Common myeloid progenitor, CD34-positive (primary cell): ENCODE results near the gene DLAT. TPM values are rescaled to one million over a fixed set of nuclear protein-coding genes. Genes with fewer than 3 reads are reported as not detected.

Experiments
- CTCF ChIA-PET: fragments of 350-600 bp; sonication (Branson Sonifier 250); formaldehyde crosslinking; loops from one replicate; lab custom pipeline; 2021; ENCODE audit warnings: antibody characterized with exemption; lab: Charles Lee
- POLR2A ChIA-PET: fragments of 350-600 bp; sonication (Branson Sonifier 250); formaldehyde crosslinking; loops from one replicate; lab custom pipeline; 2021; ENCODE audit warnings: antibody characterized with exemption; lab: Charles Lee
- DNase-seq, 3 donors: peaks; one replicate each; pipeline versions ENCODE4 v3.0.0 to v3.0.0-alpha.2; 2013
- H3K27ac ChIP-seq, 2 experiments: 1 replicate in 1 of 2; 2 replicates in 1 of 2; pipeline ENCODE4 v1.7.0; 2013; ENCODE audit warnings: inconsistent platforms in 2 of 2, low read length in 2 of 2, mild to moderate bottlenecking in 2 of 2, low read depth in 1 of 2, moderate library complexity in 1 of 2; ENCODE audit not compliant: severe bottlenecking in 2 of 2, insufficient read depth in 1 of 2, poor library complexity in 1 of 2
- H3K27me3 ChIP-seq, 5 experiments: replicated peaks in 2 of 5; 1 replicate in 3 of 5; 2 replicates in 2 of 5; pipeline versions ENCODE4 v1.6.1 to v1.7.0; 2013; ENCODE audit warnings: low read length in 4 of 5, mild to moderate bottlenecking in 2 of 5, moderate library complexity in 2 of 5, inconsistent platforms in 1 of 5; ENCODE audit not compliant: insufficient read depth in 5 of 5, control insufficient read depth in 4 of 5
- H3K36me3 ChIP-seq, 4 experiments: 1 replicate in 2 of 4; 2 replicates in 2 of 4; pipeline versions ENCODE4 v1.6.1 to v1.7.0; 2013; ENCODE audit warnings: low read length in 3 of 4, control low read depth in 1 of 4, mild to moderate bottlenecking in 1 of 4; ENCODE audit not compliant: control insufficient read depth in 4 of 4, insufficient read depth in 4 of 4
- H3K4me1 ChIP-seq, 4 experiments: 1 replicate in 3 of 4; 2 replicates in 1 of 4; pipeline versions ENCODE4 v1.6.1 to v1.7.1; 2013; ENCODE audit warnings: low read length in 3 of 4, mild to moderate bottlenecking in 3 of 4, control low read depth in 1 of 4, inconsistent platforms in 1 of 4, moderate library complexity in 1 of 4; ENCODE audit not compliant: control insufficient read depth in 4 of 4, insufficient read depth in 4 of 4; ENCODE audit errors: control extremely low read depth in 1 of 4
- H3K4me3 ChIP-seq, 7 experiments: 1 replicate in 4 of 7; 2 replicates in 3 of 7; pipeline versions ENCODE4 v1.5.1 to v1.7.0; 2013; ENCODE audit warnings: mild to moderate bottlenecking in 7 of 7, low read length in 6 of 7, moderate library complexity in 6 of 7, inconsistent platforms in 2 of 7, low read depth in 2 of 7, control low read depth in 1 of 7; ENCODE audit not compliant: insufficient read depth in 4 of 7, control insufficient read depth in 1 of 7; ENCODE audit errors: extremely low read depth in 1 of 7
- H3K9me3 ChIP-seq, 5 experiments: 1 replicate in 4 of 5; 2 replicates in 1 of 5; pipeline versions ENCODE4 v1.6.1 to v1.7.1; 2013; ENCODE audit warnings: low read length in 4 of 5, mild to moderate bottlenecking in 2 of 5, inconsistent platforms in 1 of 5, low read depth in 1 of 5, moderate library complexity in 1 of 5; ENCODE audit not compliant: control insufficient read depth in 4 of 5, insufficient read depth in 2 of 5; ENCODE audit errors: control extremely low read depth in 1 of 5
- WGBS: methylation state at CpG from one replicate; pipeline ENCODE4 v1.1.5; 2013; ENCODE audit not compliant: insufficient coverage; 5-methylcytosine and 5-hydroxymethylcytosine counted together
- polyA plus RNA-seq: library from polyadenylated mRNA; unstranded; fragments of 120-200 nt; gene quantifications from one replicate; pipeline ENCODE4 v1.2.1, GENCODE V29; 2013

The DLAT gene
- polyA plus RNA-seq = 19.9 TPM

DNA sequence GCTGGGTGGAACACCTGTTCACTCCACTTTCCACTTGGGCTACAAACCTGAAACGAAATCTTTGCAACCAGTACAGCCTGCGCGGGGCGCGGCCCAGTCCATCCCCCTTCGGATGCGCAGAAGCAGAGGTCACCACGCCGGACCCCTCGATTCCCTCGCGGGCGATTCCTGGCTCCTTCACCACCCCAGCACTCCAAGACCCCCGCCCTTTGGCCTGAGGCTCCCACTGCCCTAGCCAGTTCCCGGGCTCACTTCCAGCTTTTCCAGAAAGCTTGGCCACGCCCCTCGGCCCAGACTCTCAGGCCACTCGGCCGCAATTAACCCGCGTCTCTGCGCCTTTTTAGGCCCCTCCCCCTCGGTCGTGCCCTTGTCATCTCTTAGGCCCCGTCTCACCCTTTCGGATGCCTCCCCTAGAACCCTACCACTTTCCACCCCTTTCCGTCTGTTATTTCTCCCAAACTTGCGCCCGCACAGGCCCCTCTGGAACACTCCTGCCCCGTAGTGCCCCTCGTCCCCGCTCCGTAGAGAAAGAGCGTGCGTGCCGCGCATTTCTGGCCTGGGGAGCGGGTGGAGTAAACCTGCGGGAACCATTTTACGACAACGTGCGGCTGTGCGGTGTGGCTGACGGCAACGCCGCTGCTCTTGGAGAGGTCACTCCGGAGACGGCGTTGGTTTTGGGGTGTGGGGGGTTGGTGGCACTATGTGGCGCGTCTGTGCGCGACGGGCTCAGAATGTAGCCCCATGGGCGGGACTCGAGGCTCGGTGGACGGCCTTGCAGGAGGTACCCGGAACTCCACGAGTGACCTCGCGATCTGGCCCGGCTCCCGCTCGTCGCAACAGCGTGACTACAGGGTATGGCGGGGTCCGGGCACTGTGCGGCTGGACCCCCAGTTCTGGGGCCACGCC, at the start of gene DLAT:
DLAT (plus strand) TSS at position 636 of the 906 bp plus-strand sequence; CDS start at position 701, 65 bp downstream.
- Histone ChIP-seq H3K9me3 (no peaks in the 10 kb centered on the region), H3K27me3 (no peaks in the 10 kb centered on the region), H3K36me3 (peaks cover 0 to 21% (median 15%) of the 10 kb centered on the region in 4 experiments), H3K4me3 (peak within 1 kb of the TSS; percentile 84 to 99 (median 95)), H3K4me1 (peaks cover 4 to 22% (median 16%) of the 10 kb centered on the region in 4 experiments), H3K27ac (peak within 1 kb of the TSS; percentile 40 to 86)
- peak; percentile 90 to 94 (median 92) for DNase-seq
- CTCF ChIA-PET = no interaction called here
- WGBS = 0% methylated on average over 52 of the region's 71 CpGs
- POLR2A ChIA-PET = no interaction called here

DNA sequence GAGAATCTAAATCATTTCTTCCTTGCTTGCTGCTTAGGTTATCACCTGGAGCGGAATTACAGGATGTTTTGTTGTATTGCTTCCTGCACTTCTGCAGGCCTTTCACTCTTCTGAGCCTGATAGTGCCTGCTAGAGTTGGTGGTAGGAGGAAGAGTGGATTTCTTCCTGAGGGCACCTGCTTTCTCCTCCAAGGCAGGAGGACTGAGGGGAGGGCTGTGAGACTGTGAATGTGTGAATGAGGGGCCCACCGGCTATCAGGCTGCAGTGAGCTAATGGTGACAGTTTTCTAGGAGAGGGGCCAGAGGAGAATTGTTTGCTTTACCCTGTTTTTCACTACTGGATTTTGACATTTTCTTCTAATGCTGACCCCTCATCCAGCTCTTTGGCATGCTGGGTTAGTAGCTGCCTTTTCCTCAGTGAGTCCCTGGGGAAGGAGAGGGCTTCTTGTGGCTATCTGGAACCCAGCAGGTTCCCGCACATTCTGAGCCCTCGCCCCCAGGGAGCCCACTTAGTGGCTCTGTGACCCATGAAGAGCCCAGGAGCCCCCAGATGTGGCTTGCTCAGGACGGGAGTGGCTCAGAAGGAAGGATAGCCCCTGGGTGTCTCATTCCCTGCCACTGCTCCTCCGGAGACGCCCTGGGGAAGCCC, 49.0 kb upstream of the DLAT start:
- WGBS = 90% methylated on average over 4 of the region's 7 CpGs
- no peaks in the 10 kb centered on the region for H3K36me3 ChIP-seq
- H3K27ac ChIP-seq = no peak overlapping the region
- POLR2A ChIA-PET = no interaction called here
- H3K4me3 ChIP-seq = no peak overlapping the region
- H3K27me3 ChIP-seq = peaks cover 4 to 36% (median 5%) of the 10 kb centered on the region in 5 experiments
- DNase-seq = no peak
- peaks cover 5 to 9% (median 7%) of the 10 kb centered on the region in 4 experiments for H3K4me1 ChIP-seq
- no peaks in the 10 kb centered on the region for H3K9me3 ChIP-seq
- CTCF ChIA-PET = interaction anchor here (11.8 kb wide), 1 partner anchor 41 kb away, joined by 248 read pairs; the partner anchor contains the start of gene DIXDC1

DNA sequence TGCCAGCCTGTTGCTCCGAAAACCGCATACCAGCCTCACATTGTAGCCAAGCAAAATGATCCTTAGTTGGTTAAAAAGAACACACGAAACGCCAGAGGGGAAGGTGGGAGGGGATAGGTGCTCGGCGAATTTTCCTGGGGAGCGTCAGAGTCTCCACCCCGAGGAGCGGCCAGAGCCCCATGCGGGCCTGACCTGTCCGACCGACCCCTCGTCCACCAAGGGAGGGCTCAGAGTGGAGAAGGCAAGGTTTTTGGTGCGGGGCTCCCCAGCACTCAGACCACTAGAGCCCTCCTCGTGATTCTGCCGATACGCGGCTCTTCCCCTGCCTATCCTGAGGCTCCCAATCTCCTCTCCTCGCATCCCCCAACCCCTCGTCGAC, 48.5 kb upstream of the DLAT start:
- no peaks in the 10 kb centered on the region for H3K9me3 ChIP-seq
- H3K4me3 ChIP-seq = peak overlapping the region in 2 of 7 experiments; percentile 64 to 77
- H3K36me3 ChIP-seq = no peaks in the 10 kb centered on the region
- H3K4me1 ChIP-seq = peaks cover 5 to 9% (median 7%) of the 10 kb centered on the region in 4 experiments
- POLR2A ChIA-PET = no interaction called here
- H3K27me3 ChIP-seq = peaks cover 4 to 36% (median 5%) of the 10 kb centered on the region in 5 experiments
- WGBS = 87% methylated on average over 12 of the region's 21 CpGs
- no peak for DNase-seq
- no peak overlapping the region for H3K27ac ChIP-seq
- CTCF ChIA-PET = interaction anchor here (11.8 kb wide), 1 partner anchor 42 kb away, joined by 248 read pairs; the partner anchor contains the start of gene DIXDC1

DNA sequence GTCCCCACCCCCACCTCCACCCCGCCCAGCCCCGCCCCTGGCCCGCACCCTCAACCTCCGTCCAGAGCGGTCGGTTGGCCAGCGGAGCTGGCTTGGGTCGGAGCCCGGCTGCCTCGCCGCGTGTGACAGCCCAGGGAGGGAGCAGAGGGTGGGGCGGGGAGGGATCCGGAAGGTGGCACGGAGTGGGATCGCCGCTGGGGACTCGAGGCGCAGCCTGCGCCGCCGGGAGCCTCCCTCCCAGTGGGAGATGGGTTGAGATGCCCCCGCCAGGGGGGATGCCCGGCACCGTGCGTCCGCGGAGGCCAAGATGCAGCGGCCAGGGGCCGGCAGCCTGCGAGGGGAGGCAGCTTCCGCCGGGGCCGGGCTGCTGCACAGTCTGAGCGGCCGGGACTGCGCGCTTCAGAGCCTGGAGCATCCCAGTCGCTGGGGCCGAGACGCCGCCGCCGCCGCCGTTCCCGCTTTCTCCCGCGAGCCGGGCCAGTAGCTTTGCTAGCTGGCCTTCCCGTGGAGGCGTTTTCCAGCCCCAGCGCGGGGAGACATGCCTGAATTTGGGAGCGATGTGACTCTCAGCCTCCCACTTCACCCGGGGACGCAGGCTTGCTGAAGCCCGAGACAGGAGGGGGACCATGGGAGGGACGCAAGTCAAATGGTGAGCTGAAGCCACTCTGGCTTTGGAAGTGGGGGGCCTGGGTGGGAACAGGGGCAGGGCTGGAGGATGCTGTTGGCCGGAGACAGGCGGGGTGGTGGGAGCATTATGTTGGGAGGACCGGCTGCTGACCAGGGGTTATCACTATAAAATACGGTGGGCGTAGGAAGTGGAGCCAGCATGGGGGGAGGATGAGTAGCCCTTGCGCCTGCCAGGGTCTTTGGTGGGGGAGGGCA, 47.8 kb upstream of the DLAT start:
- Histone ChIP-seq H3K4me3 (peak overlapping the region; percentile 35 to 77 (median 55)), H3K9me3 (no peaks in the 10 kb centered on the region), H3K27me3 (peaks cover 4 to 36% (median 5%) of the 10 kb centered on the region in 5 experiments), H3K27ac (no peak overlapping the region), H3K4me1 (peaks cover 5 to 9% (median 7%) of the 10 kb centered on the region in 4 experiments), H3K36me3 (no peaks in the 10 kb centered on the region)
- ChIA-PET CTCF (interaction anchor here (11.8 kb wide), 1 partner anchor 43 kb away, joined by 248 read pairs; the partner anchor contains the start of gene DIXDC1), POLR2A (no interaction called here)
- peak in 1 of 3 donors; percentile 24 for DNase-seq
- WGBS = 2% methylated on average over 45 of the region's 65 CpGs

DNA sequence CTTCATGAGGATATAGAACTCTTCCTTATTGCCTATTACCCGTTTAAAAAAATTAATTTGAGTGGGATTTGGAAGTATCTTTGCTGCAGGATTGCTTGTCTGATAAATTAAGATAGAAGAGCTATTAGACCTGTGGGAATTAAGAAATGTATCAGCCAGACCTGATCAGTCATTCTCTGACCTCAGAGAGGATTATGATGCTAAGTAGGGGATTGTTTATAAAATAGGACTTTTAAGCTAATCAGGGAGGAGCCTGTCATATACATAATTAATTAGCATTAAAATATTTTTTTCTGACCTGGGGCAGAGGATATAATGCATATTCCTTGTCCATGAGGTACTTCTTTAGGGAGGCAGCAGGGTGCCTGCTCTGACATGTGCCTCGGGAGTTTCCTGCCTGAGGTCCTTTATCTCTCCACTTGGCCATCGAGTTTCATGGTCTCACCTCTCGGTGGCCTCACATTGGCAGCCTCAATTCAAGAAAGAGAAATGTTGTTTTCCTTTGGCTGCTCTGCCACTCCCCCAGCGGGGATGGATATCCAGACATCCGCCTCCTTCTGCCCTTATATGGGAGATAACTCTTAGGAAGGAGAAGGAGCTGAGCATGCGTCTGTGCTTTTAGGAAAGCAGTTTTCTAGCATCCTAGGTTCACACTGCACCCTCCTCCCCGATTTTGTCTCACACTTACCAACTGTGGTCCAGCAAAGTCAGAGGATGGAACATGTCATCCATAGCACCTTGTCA, 47.0 kb upstream of the DLAT start:
- H3K27me3 ChIP-seq = peaks cover 4 to 36% (median 5%) of the 10 kb centered on the region in 5 experiments
- no peak overlapping the region for H3K27ac ChIP-seq
- POLR2A ChIA-PET = no interaction called here
- DNase-seq = peak in 1 of 3 donors; percentile 21
- peak overlapping the region in 3 of 7 experiments; percentile 54 to 77 (median 74) for H3K4me3 ChIP-seq
- WGBS = 68% methylated on average over 5 of the region's 8 CpGs
- H3K9me3 ChIP-seq = no peaks in the 10 kb centered on the region
- H3K36me3 ChIP-seq = no peaks in the 10 kb centered on the region
- peaks cover 5 to 9% (median 7%) of the 10 kb centered on the region in 4 experiments for H3K4me1 ChIP-seq
- CTCF ChIA-PET = interaction anchor here (1.2 to 11.8 kb wide), 2 partner anchors 15 to 43 kb away, joined by 3 to 248 read pairs; partner anchors contain the start of gene DIXDC1

DNA sequence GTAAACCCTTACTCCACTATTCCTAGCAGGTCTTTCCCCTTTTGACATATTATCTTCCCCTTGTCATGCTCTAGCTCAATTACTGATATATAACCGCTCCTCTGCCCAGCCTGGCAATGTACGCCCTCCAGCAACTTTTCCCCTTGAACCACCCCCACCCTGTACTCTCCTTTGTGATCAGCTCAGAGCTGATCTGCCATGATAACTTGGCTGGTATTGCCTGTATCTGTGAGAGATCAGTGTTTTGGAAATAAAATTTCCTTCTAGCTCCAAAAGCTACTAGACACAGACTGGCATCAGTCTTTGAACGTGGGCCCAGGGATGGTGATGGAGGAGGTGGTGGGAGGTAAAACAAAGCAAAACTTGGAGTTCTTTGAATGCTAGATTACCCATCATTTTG, 45.1 kb upstream of the DLAT start:
- ChIA-PET CTCF (interaction anchor here (0.6 to 11.8 kb wide), 11 partner anchors 12 to 346 kb away, joined by 3 to 248 read pairs (median 7); partner anchors contain the start of gene DIXDC1), POLR2A (no interaction called here)
- peaks cover 5 to 9% (median 7%) of the 10 kb centered on the region in 4 experiments for H3K4me1 ChIP-seq
- H3K36me3 ChIP-seq = no peaks in the 10 kb centered on the region
- no CpG with 5 or more reads among the region's 3 CpGs for WGBS
- no peak overlapping the region for H3K4me3 ChIP-seq
- no peak for DNase-seq
- H3K27me3 ChIP-seq = peaks cover 4 to 36% (median 5%) of the 10 kb centered on the region in 5 experiments
- H3K9me3 ChIP-seq = no peaks in the 10 kb centered on the region
- H3K27ac ChIP-seq = no peak overlapping the region
